Activated CD4-positive, alpha-beta memory T cell treated with anti-CD3 and anti-CD28 coated beads, Interleukin-2, amount 10 ng/mL, durations not matched to agents 7 days and 5 days (primary cell): ENCODE measurements around the gene RPS5. TPM values are rescaled to one million over a fixed set of nuclear protein-coding genes. Genes with fewer than 3 reads are reported as not detected.
"Not testable (repeated sequence)": the region's sequence is repeated elsewhere in the genome, so short reads cannot be mapped to it uniquely, and the experiment has no call there.

ENCODE experiments used
- CTCF ChIA-PET: fragments of 350-600 bp; sonication (Branson Sonifier 250); formaldehyde crosslinking; loops from one replicate; lab custom pipeline; 2021; ENCODE audit warnings: antibody characterized with exemption, inconsistent platforms; lab: Charles Lee
- POLR2A ChIA-PET: fragments of 350-600 bp; sonication (Branson Sonifier 250); formaldehyde crosslinking; loops from one replicate; lab custom pipeline; 2021; ENCODE audit warnings: antibody characterized with exemption; lab: Charles Lee
- DNase-seq: peaks from one replicate; pipeline ENCODE4 v3.0.0-alpha.2; 2020
- H3K27ac Mint-ChIP-seq: one replicate; pipeline ENCODE4 v1.8.0; 2021; ENCODE audit warnings: mild to moderate bottlenecking, mixed read lengths
- H3K27me3 Mint-ChIP-seq: one replicate; pipeline ENCODE4 v1.8.0; 2021; ENCODE audit warnings: mixed read lengths
- H3K36me3 Mint-ChIP-seq: one replicate; pipeline ENCODE4 v1.8.0; 2021; ENCODE audit warnings: low read depth, mixed read lengths
- H3K4me1 Mint-ChIP-seq: one replicate; pipeline ENCODE4 v1.8.0; 2021; ENCODE audit warnings: mixed read lengths
- H3K4me3 Mint-ChIP-seq: one replicate; pipeline ENCODE4 v1.8.0; 2021; ENCODE audit warnings: mild to moderate bottlenecking, mixed read lengths
- H3K9me3 Mint-ChIP-seq: one replicate; pipeline ENCODE4 v1.8.0; 2021; ENCODE audit warnings: mixed read lengths
- total RNA-seq, 2 experiments: library from RNA; stranded (reverse); gene quantifications; one replicate each; pipeline ENCODE4 v1.2.3, GENCODE V29; 2021

Gene RPS5
- total RNA-seq, 2 experiments from 2014 or later: 785 to 801 TPM

- Mint-ChIP-seq H3K9me3 (no peaks in the 10 kb centered on the region), H3K4me3 (peak within 1 kb of the TSS; percentile 89), H3K27me3 (no peaks in the 10 kb centered on the region), H3K4me1 (peaks cover 15% of the 10 kb centered on the region), H3K36me3 (peaks cover 4% of the 10 kb centered on the region), H3K27ac (peak within 1 kb of the TSS; percentile 77)
- peak; percentile 97 for DNase-seq
- ChIA-PET CTCF (interaction anchor here (0.7 to 3.1 kb wide), 7 partner anchors 15 to 152 kb away, joined by 3 to 15 read pairs (median 3); partner anchors contain the start of genes ZNF584 and ZSCAN22), POLR2A (interaction anchor here (0.7 to 3.1 kb wide), 23 partner anchors 9 to 763 kb away, joined by 3 to 22 read pairs (median 5); partner anchors contain the start of genes ERVK3-1, RPS5, ZBTB45 and ZNF274)
Observed at GRCh38 chr19:58362272-58362994, 24.6 kb upstream of the RPS5 start, which contains the start of gene ZNF497. Gene ZNF497, minus strand, starts transcription at chr19:58362751. Its CDS starts 5,116 bp downstream, at chr19:58357635.

- Mint-ChIP-seq H3K36me3 (peaks cover 4% of the 10 kb centered on the region), H3K27ac (no peak overlapping the region), H3K4me1 (peaks cover 15% of the 10 kb centered on the region), H3K9me3 (no peaks in the 10 kb centered on the region), H3K4me3 (no peak overlapping the region), H3K27me3 (no peaks in the 10 kb centered on the region)
- no peak for DNase-seq
- ChIA-PET POLR2A (interaction anchor here (1.1 to 3.1 kb wide), 6 partner anchors 9 to 85 kb away, joined by 3 to 22 read pairs (median 7); partner anchors contain the start of genes RPS5 and ZNF8), CTCF (interaction anchor here (1.5 to 3.1 kb wide), 2 partner anchors 17 to 156 kb away, joined by 7 to 15 read pairs; partner anchors contain the start of gene ZBTB45)
Observed at GRCh38 chr19:58364146-58364545, 22.9 kb upstream of the RPS5 start.

DNA sequence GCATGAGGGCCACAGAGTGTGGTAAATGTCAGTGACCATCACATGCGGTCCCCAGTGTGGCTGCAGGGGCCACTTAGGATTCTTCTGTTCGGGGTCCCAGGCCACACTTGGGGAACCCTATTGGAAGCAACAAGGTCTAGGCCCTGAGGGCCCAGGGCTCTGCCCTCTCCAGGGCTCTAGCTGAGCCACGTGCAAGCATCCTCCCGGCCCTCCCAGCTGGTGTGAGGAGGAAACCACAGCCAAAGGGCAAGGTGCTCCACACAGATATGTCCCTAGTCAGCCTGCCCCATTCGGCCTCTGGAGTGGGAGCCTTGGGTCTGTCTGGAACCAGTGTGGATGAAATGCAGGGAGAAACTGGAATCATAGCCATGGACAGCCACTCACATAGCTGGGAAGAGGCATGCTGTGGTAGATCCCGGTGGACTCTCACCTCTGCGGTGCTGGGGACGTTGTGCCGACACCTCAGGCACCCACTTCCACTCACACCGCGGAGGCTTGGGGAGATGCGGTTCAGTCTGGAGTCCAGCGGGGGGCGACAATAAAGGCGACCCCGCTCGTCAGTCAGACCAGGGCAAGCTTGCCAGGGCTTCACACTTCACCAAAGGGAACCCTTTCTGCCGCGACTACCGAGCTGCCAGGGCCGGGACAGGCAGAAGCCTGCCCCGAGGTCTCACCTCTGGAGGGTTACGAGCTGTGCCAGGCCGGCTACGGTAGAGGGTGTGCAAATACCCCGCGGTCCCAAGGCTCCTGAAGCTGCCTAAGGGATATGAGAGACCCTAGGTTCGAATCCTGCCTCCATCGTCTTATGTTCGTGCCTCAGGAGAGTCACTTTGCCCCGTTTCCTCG is 20.3 kb upstream of the RPS5 start:
- Mint-ChIP-seq H3K36me3 (peaks cover 3% of the 10 kb centered on the region), H3K4me1 (peaks cover 12% of the 10 kb centered on the region), H3K27me3 (no peaks in the 10 kb centered on the region), H3K4me3 (no peak overlapping the region), H3K27ac (no peak overlapping the region), H3K9me3 (no peaks in the 10 kb centered on the region)
- DNase-seq: no peak
- ChIA-PET POLR2A (interaction anchor here (1.3 kb wide), 1 partner anchor 40 kb away, joined by 4 read pairs; the partner anchor contains the start of gene ZSCAN22), CTCF (interaction anchor here (1.9 kb wide), 1 partner anchor 122 kb away, joined by 4 read pairs; no protein-coding TSS in a partner anchor)

DNA sequence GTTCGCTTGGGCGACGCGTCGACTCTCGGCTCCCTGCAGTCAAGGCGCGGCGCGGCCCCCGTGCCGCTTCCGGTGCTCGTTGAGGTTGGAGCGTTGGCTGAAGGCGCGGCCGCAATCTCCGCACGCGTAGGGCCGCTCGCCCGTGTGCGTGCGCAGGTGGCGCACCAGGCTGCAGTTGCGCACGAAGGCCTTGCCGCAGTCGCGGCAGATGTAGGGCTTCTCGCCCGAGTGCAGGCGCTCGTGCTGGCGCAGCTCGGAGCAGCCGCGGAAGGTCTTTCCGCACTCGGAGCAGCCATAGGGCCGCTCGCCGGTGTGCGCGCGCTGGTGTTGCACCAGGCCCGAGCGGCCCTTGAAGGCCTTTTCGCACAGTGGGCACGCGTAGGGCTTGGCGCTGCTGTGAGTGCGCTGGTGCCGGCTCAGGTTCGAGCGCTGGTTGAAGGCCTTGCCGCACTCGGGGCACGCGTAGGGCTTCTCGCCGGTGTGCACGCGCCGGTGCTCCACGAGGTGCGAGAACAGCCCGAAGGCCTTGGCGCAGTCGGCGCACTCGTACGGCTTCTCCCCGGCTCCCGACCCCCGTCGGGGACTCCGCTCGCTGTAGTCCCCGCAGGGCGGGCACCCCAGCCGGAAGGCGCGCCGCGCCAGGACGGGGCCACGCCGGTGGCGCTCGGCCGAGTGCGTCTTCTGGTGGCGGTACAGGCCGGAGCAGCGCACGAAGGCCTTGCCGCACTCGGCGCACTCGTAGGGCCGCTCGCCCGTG is 19.2 kb upstream of the RPS5 start:
- ChIA-PET CTCF (no interaction called here), POLR2A (no interaction called here)
- no peaks in the 10 kb centered on the region for H3K27me3 Mint-ChIP-seq
- no peak for DNase-seq
- H3K36me3 Mint-ChIP-seq: no peaks in the 10 kb centered on the region
- H3K9me3 Mint-ChIP-seq: no peaks in the 10 kb centered on the region
- no peak overlapping the region for H3K27ac Mint-ChIP-seq
- H3K4me3 Mint-ChIP-seq: no peak overlapping the region
- peaks cover 5% of the 10 kb centered on the region for H3K4me1 Mint-ChIP-seq

- Mint-ChIP-seq H3K27me3 (no peaks in the 10 kb centered on the region), H3K9me3 (no peaks in the 10 kb centered on the region), H3K4me1 (peaks cover 4% of the 10 kb centered on the region), H3K27ac (no peak overlapping the region), H3K4me3 (no peak overlapping the region), H3K36me3 (no peaks in the 10 kb centered on the region)
- POLR2A ChIA-PET: no interaction called here
- no peak for DNase-seq
- CTCF ChIA-PET: no interaction called here
Observed at GRCh38 chr19:58368561-58369360, 18.3 kb upstream of the RPS5 start.

GRCh38 chr19:58372311-58373133 is 14.5 kb upstream of the RPS5 start:
- POLR2A ChIA-PET: interaction anchor here (0.9 to 1.2 kb wide), 2 partner anchors 9 to 94 kb away, joined by 3 to 4 read pairs; partner anchors contain the start of gene ZNF8
- Mint-ChIP-seq H3K4me1 (no peaks in the 10 kb centered on the region), H3K27ac (no peak overlapping the region), H3K36me3 (no peaks in the 10 kb centered on the region), H3K27me3 (no peaks in the 10 kb centered on the region), H3K4me3 (no peak overlapping the region), H3K9me3 (no peaks in the 10 kb centered on the region)
- CTCF ChIA-PET: no interaction called here
- DNase-seq: no peak

DNA sequence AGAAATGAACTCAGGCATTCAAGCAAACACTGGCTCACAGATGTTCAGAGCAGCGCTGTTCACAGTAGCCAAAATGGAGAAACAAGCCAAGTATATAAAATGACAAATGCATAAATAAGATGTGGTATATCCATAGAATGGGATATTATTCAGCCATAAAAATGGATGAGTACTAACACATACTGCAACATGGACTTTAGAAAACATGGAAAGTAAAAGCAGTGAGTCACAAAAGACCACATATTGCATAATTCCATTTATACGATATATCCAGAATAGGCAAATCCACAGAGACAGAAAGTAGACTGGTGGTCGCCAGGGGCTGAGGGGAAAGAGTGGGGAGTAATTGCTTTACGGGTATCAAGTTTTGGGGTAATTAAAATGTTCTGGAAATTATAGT is 12.9 kb upstream of the RPS5 start:
- POLR2A ChIA-PET: no interaction called here

DNA sequence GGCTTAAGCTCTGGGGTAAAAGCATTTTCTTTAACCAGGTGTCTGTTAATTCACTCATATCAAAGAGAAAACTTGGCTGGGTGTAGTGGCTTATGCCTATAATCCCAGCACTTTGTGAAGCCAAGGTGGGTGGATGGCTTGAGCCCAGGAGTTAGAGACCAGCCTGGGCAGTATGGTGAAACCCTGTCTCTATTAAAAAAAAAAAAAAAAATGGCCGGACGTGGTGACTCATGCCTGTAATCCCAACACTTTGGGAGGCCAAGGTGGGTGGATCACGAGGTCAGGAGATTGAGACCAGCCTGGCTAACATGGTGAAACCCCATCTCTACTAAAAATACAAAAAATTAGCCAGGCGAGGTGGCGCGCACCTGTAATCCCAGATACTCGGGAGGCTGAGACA is 10.3 kb upstream of the RPS5 start:
- H3K36me3 Mint-ChIP-seq, DNase-seq, H3K9me3 Mint-ChIP-seq, H3K4me3 Mint-ChIP-seq, H3K27ac Mint-ChIP-seq, CTCF ChIA-PET, H3K27me3 Mint-ChIP-seq: not testable (repeated sequence)
- H3K4me1 Mint-ChIP-seq: peaks cover 17% of the 10 kb centered on the region
- POLR2A ChIA-PET: interaction anchor here (1.3 kb wide), 1 partner anchor 14 kb away, joined by 5 read pairs; the partner anchor contains the start of gene ZNF497

More for the DNA sequence above, 12.9 kb upstream of the RPS5 start:
- Mint-ChIP-seq H3K27ac (no peak overlapping the region), H3K4me1 (peaks cover 4% of the 10 kb centered on the region), H3K9me3 (no peaks in the 10 kb centered on the region), H3K27me3 (no peaks in the 10 kb centered on the region), H3K36me3 (no peaks in the 10 kb centered on the region), H3K4me3 (no peak overlapping the region)
- no peak for DNase-seq
- CTCF ChIA-PET: interaction anchor here (0.6 kb wide), 1 partner anchor 57 kb away, joined by 3 read pairs; no protein-coding TSS in a partner anchor

GRCh38 chr19:58379246-58379645 is 7.8 kb upstream of the RPS5 start:
- H3K36me3 Mint-ChIP-seq: no peaks in the 10 kb centered on the region
- peaks cover 27% of the 10 kb centered on the region for H3K4me1 Mint-ChIP-seq
- peak overlapping the region; percentile 84 for H3K4me3 Mint-ChIP-seq
- POLR2A ChIA-PET: interaction anchor here (0.8 to 1.4 kb wide), 4 partner anchors 9 to 196 kb away, joined by 3 to 6 read pairs (median 4); partner anchors contain the start of genes ZNF274 and ZSCAN22
- DNase-seq: no peak
- CTCF ChIA-PET: interaction anchor here (0.9 to 1.2 kb wide), 2 partner anchors 17 to 135 kb away, joined by 3 to 5 read pairs; partner anchors contain the start of gene ZNF497
- peak overlapping the region; percentile 84 for H3K27ac Mint-ChIP-seq
- no peaks in the 10 kb centered on the region for H3K27me3 Mint-ChIP-seq
- H3K9me3 Mint-ChIP-seq: no peaks in the 10 kb centered on the region

DNA sequence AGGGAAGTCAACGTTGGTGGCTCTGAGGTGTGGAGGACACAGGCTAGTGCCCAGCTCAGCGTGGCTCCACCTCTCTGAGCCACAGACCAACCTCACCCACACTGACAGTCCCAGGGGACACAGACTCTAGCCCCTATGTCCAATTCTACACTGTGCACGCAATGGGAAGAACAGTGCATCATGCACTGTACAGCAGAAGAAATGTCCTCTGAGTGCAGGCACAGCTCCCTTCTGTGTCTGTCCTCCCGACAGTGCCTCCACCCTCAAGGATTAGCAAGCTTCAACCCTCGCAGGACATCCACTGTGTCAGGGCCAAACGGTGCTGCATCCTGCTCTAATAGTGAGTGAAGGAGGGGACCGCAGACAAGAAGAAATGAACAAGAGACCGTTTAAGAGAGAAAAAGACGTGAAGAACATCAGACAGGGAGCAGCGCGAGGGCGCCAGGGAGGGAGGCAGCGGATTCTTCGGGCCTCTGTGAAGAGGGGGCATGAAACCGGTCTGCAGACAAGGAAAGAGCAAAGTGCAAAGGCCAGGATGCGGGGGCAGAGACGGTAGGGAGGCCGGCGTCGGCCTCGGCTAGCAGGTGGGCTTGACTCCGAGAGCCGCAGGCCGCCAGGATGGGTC is 6.9 kb upstream of the RPS5 start:
- Mint-ChIP-seq H3K9me3 (no peaks in the 10 kb centered on the region), H3K4me1 (peaks cover 27% of the 10 kb centered on the region), H3K4me3 (peak overlapping the region; percentile 84), H3K27ac (peak overlapping the region; percentile 84), H3K36me3 (no peaks in the 10 kb centered on the region), H3K27me3 (no peaks in the 10 kb centered on the region)
- DNase-seq: no peak
- ChIA-PET POLR2A (interaction anchor here (0.8 to 1.4 kb wide), 6 partner anchors 10 to 197 kb away, joined by 3 to 6 read pairs (median 4); partner anchors contain the start of genes ZNF274, ZNF497, ZNF544 and ZSCAN22), CTCF (interaction anchor here (0.9 to 1.2 kb wide), 2 partner anchors 18 to 134 kb away, joined by 3 to 5 read pairs; partner anchors contain the start of gene ZNF497)
